GM21619 (cell line): ENCODE results near the gene ALKAL2.
"Not testable (repeated sequence)": the region's sequence is repeated elsewhere in the genome, so short reads cannot be mapped to it uniquely, and the experiment has no call there.

ENCODE experiments used
- ATAC-seq: cut with Tn5 transposase; IDR thresholded peaks from one replicate; pipeline ENCODE4 v1.9.1; 2021; ENCODE audit not compliant: unreplicated experiment

Gene ALKAL2, protein sequence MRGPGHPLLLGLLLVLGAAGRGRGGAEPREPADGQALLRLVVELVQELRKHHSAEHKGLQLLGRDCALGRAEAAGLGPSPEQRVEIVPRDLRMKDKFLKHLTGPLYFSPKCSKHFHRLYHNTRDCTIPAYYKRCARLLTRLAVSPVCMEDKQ

DNA sequence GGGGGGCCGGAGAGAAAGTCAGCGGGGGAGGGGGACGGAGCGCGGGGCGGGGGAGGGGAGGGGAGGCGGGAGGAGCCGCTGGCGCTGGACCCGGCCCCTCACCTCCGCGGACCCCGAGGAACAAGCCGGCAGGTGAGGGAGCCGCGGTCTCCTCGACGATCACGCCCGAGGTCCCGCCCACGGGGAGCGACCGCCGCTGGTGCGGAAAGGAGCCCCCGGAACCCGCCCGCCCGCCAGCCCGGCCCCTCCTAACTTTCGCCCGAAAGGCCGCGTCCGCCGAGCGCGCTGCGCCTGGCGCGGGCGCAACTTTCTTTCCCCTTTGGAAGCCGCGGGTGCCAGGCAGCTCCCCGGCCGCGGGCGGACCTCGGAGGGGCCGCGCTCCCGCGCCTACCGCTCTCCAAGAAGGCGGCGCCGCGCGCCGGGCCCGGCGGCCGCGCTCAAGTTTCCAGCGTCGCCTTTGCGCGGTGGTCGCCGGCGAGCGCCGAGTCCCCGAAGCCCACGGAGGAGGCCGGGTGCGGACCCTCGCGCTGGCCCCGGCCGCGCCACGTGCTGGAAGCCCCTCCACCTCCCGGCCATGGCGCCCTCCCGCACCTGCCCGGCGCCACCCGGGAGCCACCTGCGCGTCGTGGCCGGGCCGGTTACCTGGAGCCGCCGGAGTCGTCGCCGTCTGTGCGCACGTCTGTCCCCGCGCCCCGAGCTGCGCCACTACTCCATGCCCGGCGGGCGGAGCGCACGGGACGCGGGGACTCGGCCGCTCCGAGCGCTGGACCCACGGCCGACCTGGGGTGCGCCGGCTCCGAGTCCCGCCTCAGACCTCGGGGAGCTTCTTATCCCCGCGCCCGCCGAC lies at the start of gene ALKAL2:
Gene ALKAL2 (minus strand): TSS at position 181 of the 847 bp plus-strand sequence. CDS start 256 bp downstream, outside the sequence.
- no peak for ATAC-seq

DNA sequence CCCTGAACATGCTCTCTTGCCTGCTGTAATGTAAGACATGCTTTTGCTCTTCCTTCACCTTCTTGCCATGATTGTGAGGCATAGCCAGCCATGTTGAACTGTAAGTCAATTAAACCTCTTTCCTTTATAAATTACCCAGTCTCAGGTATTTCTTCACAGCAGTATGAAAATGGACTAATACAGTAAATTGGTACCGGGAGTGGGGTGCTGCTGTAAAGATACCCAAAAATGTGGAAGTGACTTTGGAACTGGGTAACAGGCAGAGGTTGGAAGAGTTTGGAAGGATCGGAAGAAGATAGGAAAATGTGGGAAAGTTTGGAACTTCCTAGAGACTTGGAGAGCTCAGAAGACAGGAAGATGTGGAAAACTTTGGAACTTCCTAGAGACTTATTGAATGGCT lies 49.1 kb upstream of the ALKAL2 start:
- ATAC-seq = not testable (repeated sequence)

DNA sequence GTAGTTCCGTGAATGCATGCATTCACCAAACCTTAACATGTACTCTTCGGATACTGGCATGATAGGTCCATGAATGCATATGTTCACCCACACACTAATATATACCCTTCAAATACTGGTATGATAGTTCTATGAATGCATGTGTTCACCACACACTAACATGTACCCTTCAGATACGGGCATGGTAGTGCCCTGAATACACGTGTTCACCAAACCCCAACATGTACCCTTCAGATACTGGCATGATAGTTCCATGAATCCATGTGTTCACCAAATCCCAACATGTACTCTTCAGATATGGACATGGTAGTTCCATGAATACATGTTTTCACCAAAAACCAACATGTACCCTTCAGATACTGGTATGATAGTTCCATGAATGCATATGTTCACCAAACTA lies 48.5 kb upstream of the ALKAL2 start:
- no peak for ATAC-seq

DNA sequence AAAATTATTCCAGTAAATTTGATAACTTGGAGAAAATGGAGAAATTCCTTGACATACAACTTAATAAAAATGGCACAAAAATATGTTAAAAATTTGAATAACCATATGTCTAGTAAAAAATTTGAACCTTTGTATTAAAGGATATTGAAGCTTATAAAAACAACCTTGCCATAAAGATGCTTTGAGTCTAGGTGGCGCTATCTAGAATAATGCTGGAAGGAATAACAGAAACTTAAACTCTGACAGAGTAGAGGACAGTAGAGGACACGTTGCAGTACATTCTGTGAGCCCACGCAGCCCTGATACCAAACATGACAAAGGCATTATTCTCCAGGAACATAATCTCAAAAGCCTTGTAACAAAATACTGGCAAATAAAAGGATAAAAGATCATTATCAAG lies 44.7 kb upstream of the ALKAL2 start:
- no peak for ATAC-seq

DNA sequence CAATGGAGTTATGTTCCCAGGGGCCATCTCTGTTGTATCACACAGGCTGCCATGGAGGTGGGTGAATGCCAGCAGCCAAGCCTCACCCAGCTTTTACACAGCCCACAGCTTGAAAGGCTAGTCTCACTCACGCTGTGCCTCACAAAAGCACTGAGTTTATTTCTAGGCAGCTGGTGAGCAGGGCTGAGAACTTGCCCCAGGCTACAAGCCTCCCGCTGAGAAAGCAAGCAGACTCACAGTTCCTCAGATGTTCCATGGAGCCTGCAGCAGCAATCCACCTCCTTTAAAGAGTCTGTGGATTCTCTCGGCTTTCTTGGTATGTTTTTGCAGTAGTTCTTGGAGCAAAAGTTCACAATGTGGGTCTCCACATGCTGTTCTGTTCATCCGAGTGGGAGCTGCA lies 40.9 kb upstream of the ALKAL2 start:
- no peak for ATAC-seq

DNA sequence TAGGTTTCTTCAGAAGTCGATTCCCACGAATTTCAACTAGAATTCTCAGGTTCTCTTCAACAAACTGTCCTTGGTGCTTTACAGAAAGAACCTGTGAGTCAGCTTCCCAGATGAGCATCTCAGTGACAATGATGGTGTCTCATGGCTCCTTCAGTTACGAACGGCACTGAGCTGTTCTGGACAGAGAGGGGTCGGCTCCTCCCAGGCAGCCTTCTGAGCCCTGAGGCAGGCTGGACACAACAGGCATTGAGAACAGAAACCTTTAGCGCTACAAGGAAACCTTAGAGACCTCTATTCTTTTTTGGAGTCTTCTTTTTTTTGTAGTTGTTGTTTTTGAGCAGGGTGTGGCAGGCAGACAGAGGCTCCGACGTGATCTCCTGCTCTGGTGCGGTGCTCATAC lies 35.1 kb upstream of the ALKAL2 start:
- no peak for ATAC-seq

DNA sequence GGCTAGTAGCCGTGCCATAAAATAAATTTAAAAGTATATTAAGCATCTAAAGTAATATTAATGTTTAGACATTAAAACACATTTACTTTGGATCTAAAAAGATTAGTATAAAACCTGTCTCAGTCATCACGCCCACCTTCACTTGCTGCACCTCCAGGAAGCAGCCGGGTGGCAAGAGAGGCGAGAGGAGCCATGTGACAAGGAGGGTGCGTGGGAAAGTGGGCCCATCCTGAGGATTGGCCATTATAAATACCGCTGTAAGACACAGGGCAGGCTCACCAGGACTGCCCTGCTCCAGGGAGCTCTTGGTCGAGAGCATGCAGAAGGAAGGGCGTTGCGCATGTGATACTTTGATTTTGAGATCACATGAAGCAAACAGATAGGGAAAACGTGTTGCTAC lies 34.4 kb upstream of the ALKAL2 start:
- ATAC-seq = no peak

DNA sequence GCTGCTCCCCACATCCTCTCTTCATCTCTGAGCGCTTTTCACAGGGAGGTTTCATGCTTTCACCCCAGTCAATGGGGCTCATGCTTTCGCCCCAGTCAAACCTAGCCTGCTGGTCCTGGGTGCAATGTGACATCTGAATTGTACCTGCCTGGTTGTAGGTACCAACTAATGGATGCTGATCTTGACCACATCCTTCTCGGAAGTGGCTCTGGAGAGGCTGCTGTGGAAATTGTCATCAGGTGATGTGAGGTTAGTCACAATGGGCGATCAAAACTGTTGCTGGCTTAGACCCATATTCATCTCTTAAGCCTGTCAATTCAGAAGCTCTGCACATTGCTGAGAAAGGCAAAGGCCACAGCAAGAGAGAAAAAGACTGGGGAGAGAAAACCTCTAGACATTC lies 32.7 kb upstream of the ALKAL2 start:
- ATAC-seq = no peak

DNA sequence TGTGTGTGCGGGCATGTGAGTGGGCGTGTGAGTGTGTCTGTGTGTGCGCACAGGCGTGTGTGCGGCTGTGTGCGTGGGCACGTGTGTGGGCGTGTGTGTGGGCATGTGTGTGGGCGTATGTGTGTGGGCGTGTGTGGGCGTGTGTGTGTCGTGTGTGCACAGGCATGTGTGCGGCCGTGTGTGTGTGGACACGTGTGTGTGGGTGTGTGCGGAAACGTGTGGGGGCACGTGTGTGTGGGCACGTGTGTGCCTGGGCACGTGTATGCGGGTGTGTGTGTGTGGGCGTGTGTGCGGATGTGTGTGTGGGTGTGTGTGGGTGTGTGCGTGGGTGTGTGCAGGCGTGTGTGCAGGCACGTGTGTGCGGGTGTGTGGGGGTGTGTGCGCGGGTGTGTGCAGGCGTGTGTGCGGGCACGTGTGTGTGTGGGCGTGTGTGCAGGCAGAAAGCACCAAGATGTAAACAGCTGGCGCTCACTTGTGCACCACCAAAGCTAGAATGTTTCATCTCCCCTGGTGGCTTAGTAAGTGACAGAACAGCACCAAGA lies 31.2 kb upstream of the ALKAL2 start:
- no peak for ATAC-seq

DNA sequence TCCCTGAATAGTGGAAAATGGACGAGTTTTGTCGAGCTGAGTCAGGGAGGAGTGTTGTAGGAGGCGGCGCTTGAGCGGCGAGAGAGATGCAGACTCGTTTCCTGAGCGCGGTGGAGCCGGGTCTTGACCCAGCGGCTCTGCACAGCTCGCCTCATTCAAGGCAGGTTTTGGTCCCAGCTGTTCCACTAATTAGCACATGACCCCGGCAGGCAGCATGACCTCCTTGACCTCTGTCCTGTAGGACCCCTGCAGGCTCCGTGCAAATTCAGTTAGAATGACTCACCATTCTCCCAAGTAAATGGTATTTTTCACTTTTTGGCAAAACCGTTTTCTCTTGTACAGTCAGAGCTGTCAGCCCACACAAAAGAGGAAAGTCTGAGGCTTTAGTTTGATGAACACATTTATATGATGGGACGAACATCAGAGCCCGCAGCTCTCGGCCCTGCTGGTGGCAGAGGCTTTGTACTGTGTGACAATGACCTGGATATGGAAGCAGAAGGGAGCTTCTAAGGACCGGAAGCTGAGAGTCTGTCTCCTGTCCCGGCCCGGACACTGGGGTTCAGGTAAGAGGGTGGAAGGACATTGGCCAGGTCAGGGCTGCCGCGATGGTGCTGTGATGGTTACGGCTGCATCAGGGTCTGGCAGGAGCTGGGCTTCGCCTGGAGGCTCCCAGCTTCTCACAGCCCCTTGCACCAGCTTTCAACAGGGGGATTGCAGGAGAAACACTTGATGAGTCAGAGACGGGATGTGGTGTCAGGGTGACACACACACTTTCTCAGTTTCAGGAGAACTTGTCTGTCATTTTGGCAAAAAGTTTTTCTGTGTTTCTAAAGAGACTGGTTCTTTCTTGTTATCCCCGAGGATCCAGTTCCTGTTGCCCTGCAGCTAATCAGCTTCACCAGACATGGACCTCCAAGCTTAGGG lies 29.9 kb upstream of the ALKAL2 start:
- ATAC-seq = peak; percentile 81

DNA sequence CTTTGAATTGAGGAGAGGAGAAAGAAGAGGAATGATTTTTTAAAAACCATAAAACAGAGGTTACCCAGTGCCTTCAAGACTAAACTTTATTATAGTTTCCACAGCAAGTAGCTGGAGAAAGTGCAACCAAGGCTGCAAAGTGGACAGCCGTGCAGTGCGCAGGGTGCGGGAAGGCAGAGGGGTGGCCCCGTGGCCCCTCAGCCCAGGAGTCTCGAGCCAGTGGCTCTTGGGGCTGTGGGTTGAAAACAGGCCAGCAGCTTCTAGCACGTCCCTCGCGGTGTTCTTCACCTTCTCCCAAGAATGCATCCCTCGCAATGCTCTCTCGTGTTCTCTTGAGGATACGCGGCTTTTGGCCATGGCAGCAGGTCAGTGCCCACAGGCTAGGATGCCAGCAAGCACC lies 28.5 kb upstream of the ALKAL2 start:
- no peak for ATAC-seq

DNA sequence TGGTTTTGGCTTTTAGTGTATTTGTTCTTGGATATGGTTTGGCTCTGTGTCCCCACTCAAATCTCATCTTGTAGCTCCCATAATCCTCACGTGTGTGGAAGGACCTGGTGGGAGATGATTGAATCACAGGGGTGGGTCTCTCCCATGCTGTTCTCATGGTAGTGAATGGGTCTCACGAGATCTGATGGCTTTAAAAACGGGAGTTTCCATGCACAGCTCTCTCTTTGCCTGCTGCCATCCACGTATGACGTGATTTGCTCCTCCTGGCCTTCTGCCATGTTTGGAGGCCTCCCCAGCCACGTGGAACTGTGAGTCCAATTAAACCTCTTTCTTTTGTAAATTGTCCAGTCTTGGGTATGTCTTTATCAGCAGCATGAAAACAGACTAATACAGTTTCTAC lies 28.0 kb upstream of the ALKAL2 start:
- ATAC-seq = not testable (repeated sequence)

DNA sequence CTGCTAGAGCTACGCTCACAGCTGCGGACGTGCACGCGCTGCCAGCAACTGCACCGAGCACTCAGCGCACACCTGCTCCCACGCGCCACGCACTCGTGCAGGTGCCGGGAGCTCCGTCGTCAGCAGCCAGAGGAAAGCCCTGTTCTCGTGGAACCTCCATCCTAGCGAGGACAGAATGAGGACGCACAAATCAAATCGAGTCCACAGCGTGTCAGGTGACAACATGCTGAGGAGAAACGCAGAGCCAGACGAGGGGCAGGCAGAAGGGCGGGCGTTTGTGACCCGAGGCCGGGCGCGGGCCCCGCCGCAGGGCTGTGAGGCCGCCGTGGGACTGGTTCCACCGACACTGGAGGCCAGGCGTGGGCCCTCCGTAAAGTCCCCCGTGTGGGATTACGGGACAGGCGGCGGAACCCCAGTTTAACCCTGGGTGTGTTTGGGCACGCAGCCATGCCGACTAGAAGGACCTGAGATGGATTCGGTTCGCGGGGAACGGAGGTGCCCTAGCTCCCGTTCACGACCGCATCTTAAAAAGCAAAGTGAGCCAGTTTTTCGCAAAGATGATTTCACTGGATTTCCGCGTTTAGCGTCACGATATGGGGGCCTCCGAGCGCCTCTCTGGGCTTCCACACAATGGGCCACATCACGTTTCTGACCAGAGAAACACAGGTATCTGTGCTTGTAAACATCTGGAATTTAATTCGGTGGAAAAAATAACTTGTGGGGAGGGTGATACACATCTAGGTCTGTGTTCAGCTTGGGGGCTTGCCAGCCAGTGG lies 26.9 kb upstream of the ALKAL2 start:
- no peak for ATAC-seq

DNA sequence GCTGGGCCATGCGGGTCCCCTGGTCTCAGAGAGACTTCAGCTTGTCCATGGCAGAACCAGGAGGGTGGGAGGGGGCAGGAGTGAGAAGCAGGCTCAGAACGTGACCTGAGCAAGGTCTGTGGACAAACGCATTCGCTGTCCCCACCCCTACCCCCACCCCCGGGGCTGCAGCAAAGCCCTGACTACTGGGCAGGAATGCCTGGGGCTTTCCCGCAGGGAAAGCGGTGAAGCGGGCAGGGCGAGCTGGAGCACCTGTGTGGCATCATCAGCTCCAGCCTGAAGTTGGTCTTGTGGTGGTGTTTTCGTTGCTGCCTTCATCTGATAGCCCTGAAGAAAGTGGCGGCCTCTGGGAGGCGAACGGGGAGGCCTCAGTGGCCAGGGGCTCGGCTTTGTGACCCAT lies 26.1 kb upstream of the ALKAL2 start:
- no peak for ATAC-seq

DNA sequence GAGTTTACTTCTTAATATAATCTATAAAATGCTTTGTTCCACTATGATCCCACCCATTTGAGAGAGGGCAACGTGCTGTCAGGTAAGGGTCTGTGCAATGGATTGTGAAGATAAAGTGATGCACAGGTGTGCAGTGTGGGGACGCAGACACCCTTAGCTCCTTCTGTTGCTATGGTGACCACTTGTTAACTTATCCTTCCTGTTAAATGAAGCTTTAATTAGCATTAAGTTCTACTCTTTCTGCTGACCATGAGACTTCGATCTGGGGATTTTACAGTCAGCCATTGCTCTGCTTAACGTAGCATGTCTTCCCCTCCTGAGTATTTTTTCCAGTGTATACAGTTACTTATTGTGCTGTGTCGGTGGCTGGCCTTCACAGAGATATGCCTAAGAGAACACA lies 23.1 kb upstream of the ALKAL2 start:
- no peak for ATAC-seq

DNA sequence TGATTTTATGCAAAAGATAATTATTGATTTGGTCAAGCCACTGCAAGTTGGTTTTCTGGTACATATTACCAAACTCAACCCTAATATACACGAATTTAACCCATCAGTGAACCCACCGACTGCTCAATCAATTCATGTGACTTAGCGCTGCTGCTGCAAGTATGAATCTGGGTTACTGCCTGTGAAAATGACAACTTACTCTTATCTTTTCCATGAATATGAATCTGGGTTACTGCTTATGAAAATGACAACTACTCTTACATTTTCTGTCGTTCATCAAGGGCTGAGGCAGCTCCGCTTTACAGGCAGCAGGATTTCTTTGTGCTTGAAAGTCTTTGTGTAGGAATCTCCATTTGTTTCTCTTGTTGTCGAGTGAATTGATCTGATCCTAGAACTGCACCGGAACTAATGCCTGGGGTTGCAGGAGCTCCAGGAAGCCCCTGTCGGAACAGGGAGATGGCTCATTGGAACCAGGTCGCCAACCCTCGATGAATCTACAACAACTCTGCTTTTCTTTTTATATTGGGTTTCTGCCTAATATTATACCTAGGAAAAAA lies 22.1 kb upstream of the ALKAL2 start:
- no peak for ATAC-seq

DNA sequence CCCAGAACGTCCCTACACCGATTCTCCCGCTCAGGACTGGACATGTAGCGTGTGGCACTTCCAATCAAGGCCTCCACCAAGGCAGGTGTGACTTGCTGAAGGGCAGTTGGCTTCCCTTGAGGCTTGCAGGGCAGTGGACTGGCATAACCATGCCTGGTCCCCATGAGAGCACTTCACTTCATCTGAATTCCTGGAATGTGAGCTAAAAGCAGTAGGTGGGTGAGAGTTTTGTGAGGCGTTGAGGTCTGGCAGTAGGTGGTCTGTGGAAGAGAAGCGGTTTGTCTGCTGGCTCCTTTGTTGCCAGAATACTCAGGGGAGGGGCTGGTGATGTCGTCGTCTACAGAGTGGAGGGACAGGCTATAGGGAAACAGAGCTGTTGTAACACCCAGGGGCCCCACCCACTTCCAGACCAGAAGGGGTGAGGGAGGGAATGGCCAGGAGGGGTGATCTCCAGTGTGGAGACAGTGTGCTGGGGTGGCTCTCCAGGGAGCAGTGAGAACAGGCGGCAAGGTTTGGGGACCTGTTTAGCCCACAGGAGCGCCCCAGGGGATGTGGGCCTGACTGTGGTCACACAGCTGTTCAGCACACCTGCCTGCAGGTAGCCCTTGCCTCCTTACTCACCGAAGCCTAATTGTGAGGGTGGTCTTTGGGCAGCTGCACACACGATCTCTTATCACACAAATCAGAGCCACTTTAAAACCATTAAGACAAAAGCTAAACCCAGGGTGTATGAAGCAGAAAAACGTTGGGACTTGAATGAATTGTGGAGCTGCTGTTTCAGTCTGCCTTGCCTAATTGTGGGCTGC lies 21.5 kb upstream of the ALKAL2 start:
- ATAC-seq = no peak

DNA sequence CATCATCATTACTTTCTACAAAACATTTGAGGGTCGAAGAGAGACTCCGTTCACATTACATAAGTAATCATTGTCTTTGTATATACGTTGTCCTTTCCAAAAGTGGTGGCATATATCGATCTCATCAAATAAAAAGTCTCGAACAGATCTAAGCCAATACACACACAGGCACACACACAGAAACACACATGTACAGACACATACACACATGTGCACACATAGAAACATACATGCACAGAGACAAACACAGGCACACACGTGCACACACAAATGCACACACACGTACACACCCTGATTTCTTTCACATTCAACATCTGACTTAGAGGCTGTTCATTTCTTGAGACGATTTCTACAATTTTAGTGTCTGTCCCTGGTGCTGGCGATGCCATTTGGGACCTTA lies 17.5 kb upstream of the ALKAL2 start:
- no peak for ATAC-seq

DNA sequence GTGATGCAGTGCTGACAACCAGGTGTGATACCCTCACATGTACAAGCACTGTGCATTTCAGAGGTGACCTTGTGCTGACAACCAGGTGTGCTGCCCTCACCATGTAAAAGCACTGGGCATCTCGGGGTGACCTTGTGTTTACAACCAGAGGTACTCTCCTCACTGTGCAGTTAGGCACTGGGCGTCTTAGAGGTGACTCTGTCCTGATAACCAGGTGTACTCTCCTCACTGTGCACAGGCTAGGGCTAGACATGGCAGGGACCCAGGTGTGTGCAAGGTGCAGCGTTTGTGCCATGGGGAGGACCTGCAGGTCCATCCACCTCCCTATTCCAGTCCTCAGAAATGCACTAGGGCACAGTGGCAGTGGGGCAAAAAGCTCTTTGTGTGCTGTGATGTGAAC lies 8.5 kb upstream of the ALKAL2 start:
- ATAC-seq = no peak

DNA sequence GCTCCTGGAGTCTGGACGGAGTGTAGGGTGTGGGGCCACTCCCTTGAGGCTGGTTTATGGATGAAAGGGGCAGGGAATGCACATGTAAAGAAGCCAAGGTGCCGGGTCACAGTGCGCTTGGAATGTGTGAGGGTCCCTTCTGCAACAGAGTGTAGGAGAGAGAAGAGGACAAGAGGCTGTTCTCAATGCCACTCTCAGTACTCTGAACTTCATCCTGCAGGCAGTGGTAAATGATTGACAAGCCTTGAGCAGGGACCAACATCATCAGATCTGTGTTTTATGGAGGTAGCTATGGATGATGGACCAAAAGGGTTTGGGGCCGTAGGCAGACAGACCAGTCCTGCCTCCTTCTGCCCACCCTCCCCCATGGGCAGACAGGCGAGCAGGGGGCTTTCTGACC lies 7.2 kb upstream of the ALKAL2 start:
- no peak for ATAC-seq
